ENCODE results near the gene IMMP2L.

DNA sequence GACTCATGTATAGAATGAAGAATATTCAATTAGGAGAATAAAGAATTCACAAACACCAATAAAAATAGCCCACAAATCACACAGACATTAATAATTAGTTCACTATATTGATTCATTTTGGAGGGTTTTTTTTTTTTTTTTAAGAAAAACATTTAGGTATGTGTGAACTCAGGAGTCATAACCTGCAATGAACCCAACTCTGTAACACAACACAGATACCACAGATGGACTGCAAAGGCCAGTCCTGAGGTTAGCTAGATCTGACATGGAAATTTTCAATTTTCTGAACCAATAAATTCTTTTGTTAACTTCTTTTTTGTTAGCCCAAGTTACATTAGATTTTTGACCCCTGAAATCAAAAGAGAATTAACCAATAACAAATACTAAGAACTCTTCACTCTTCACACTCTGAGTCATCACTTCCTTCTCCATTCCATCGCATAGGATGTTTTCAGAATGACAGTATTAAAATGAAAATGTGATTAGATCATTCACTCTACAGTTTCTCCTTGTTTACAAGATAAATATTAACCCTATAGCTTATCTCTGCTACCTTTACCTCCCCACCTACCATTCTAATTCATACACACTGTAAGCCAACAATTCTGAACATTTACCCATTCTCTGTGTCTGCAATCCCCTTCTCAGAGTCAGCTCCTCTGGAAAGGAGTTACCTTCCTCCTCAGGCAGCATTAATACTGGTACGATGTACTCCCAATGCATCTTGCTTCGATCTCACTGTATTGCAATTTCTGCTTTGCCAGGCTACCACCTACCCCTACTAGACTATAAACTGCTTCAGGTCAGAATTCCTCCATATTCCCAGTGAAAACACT is 329.8 kb downstream of the IMMP2L start:
- TF ChIP-seq, protein P1, sequence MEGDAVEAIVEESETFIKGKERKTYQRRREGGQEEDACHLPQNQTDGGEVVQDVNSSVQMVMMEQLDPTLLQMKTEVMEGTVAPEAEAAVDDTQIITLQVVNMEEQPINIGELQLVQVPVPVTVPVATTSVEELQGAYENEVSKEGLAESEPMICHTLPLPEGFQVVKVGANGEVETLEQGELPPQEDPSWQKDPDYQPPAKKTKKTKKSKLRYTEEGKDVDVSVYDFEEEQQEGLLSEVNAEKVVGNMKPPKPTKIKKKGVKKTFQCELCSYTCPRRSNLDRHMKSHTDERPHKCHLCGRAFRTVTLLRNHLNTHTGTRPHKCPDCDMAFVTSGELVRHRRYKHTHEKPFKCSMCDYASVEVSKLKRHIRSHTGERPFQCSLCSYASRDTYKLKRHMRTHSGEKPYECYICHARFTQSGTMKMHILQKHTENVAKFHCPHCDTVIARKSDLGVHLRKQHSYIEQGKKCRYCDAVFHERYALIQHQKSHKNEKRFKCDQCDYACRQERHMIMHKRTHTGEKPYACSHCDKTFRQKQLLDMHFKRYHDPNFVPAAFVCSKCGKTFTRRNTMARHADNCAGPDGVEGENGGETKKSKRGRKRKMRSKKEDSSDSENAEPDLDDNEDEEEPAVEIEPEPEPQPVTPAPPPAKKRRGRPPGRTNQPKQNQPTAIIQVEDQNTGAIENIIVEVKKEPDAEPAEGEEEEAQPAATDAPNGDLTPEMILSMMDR (IDR thresholded peaks at IDR 0.05), result no peak
- no peak for TF ChIP-seq EP300 (IDR thresholded peaks at IDR 0.05)
